ENCODE measurements around the gene INHBB.
A peak's percentile ranks its signal among the peaks of the same experiment; 100 is the strongest.
"Not testable (repeated sequence)": the region's sequence is repeated elsewhere in the genome, so short reads cannot be mapped to it uniquely, and the experiment has no call there.

Gene INHBB

GRCh38 chr2:120305937-120306490 lies 39.9 kb upstream of the INHBB start:
- no peak overlapping the region for H2AFZ ChIP-seq
- peaks cover 24% of the 10 kb centered on the region for H3K4me1 ChIP-seq
- no peaks in the 10 kb centered on the region for H3K79me2 ChIP-seq
- no peak overlapping the region for H3K9ac ChIP-seq
- no peak overlapping the region for H3K4me2 ChIP-seq (ENCODE audit: low read length)
- peak overlapping the region; percentile 8 for H3K27ac ChIP-seq
- no peaks in the 10 kb centered on the region for H3K9me3 ChIP-seq (ENCODE audit: control insufficient read depth, low read length)
- no peaks in the 10 kb centered on the region for H3K36me3 ChIP-seq (ENCODE audit: control insufficient read depth, insufficient read depth, low read length)
- H3K4me3 ChIP-seq (ENCODE audit: low read depth, low read length) = no peak overlapping the region
- TF ChIP-seq CTCF (IDR thresholded peaks at IDR 0.05) = no peak
- H3K27me3 ChIP-seq (ENCODE audit: control insufficient read depth, insufficient read depth, low read length) = no peaks in the 10 kb centered on the region

GRCh38 chr2:120307482-120307881 lies 38.5 kb upstream of the INHBB start:
- peaks cover 10% of the 10 kb centered on the region for H3K4me1 ChIP-seq
- no peak overlapping the region for H3K4me2 ChIP-seq (ENCODE audit: low read length)
- TF ChIP-seq CTCF (IDR thresholded peaks at IDR 0.05) = no peak
- no peak overlapping the region for H3K9ac ChIP-seq
- no peak overlapping the region for H2AFZ ChIP-seq
- H3K9me3 ChIP-seq (ENCODE audit: control insufficient read depth, low read length) = no peaks in the 10 kb centered on the region
- H3K36me3 ChIP-seq (ENCODE audit: control insufficient read depth, insufficient read depth, low read length) = no peaks in the 10 kb centered on the region
- no peaks in the 10 kb centered on the region for H3K79me2 ChIP-seq
- H3K4me3 ChIP-seq (ENCODE audit: low read depth, low read length) = no peak overlapping the region
- H3K27ac ChIP-seq = peak overlapping the region; percentile 40
- no peaks in the 10 kb centered on the region for H3K27me3 ChIP-seq (ENCODE audit: control insufficient read depth, insufficient read depth, low read length)

GRCh38 chr2:120308038-120308910 lies 37.7 kb upstream of the INHBB start:
- Histone ChIP-seq H3K36me3 (ENCODE audit: control insufficient read depth, insufficient read depth, low read length) (no peaks in the 10 kb centered on the region), H3K4me3 (ENCODE audit: low read depth, low read length) (no peak overlapping the region), H3K79me2 (no peaks in the 10 kb centered on the region), H2AFZ (no peak overlapping the region), H3K27ac (no peak overlapping the region), H3K4me2 (ENCODE audit: low read length) (no peak overlapping the region), H3K9ac (no peak overlapping the region), H3K27me3 (ENCODE audit: control insufficient read depth, insufficient read depth, low read length) (no peaks in the 10 kb centered on the region), H3K9me3 (ENCODE audit: control insufficient read depth, low read length) (no peaks in the 10 kb centered on the region), H3K4me1 (peaks cover 9% of the 10 kb centered on the region)
- no peak for TF ChIP-seq CTCF (IDR thresholded peaks at IDR 0.05)

GRCh38 chr2:120310136-120310535 lies 35.8 kb upstream of the INHBB start:
- H3K36me3 ChIP-seq (ENCODE audit: control insufficient read depth, insufficient read depth, low read length) = no peaks in the 10 kb centered on the region
- H3K79me2 ChIP-seq = no peaks in the 10 kb centered on the region
- H3K27ac ChIP-seq = no peak overlapping the region
- H3K9me3 ChIP-seq (ENCODE audit: control insufficient read depth, low read length) = no peaks in the 10 kb centered on the region
- H3K27me3 ChIP-seq (ENCODE audit: control insufficient read depth, insufficient read depth, low read length) = no peaks in the 10 kb centered on the region
- no peak overlapping the region for H2AFZ ChIP-seq
- no peak overlapping the region for H3K9ac ChIP-seq
- H3K4me2 ChIP-seq (ENCODE audit: low read length) = no peak overlapping the region
- no peak for TF ChIP-seq CTCF (IDR thresholded peaks at IDR 0.05)
- H3K4me1 ChIP-seq = peaks cover 7% of the 10 kb centered on the region
- H3K4me3 ChIP-seq (ENCODE audit: low read depth, low read length) = no peak overlapping the region

- H3K9me3 ChIP-seq (ENCODE audit: control insufficient read depth, low read length); H3K27me3 ChIP-seq (ENCODE audit: control insufficient read depth, insufficient read depth, low read length); H3K4me2 ChIP-seq (ENCODE audit: low read length); H3K27ac ChIP-seq; H2AFZ ChIP-seq; H3K4me3 ChIP-seq (ENCODE audit: low read depth, low read length); H3K36me3 ChIP-seq (ENCODE audit: control insufficient read depth, insufficient read depth, low read length); H3K79me2 ChIP-seq; H3K9ac ChIP-seq; H3K4me1 ChIP-seq: not testable (repeated sequence)
These were observed 35.1 kb upstream of the INHBB start for GRCh38 chr2:120310841-120311240.

Measured in parathyroid adenoma (tissue), 2 donors.